ENCODE measurements around the gene PCGF2.
A peak's percentile ranks its signal among the peaks of the same experiment; 100 is the strongest.

PCGF2 gene

DNA sequence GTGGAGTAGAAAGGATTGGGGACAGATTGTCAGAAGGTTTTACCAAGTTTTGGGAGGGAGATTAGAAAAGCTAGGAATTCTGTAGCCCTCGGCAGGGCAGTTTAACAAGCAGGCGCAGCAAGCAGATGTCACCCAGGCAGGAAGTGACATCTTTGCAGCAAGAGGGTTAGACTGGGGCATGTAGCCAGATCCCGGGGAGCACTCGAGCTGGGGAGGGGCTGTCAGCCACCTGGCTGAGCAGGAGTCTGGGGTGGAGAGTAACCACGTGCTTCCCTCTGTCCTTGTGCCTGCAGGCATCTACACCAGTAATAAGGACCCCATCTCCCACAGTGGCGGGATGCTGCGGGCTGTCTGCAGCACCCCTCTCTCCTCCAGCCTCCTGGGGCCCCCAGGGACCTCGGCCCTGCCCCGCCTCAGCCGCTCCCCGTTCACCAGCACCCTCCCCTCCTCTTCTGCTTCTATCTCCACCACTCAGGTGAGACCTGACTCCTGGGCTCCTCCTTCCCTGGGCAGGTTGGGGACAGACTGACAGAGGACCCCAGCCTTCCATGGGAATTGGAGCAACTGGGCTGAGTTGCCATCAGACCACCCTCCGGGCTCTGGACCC is 30.9 kb downstream of the PCGF2 start:
- DNase-seq (ENCODE audit: low read depth): no peak

DNA sequence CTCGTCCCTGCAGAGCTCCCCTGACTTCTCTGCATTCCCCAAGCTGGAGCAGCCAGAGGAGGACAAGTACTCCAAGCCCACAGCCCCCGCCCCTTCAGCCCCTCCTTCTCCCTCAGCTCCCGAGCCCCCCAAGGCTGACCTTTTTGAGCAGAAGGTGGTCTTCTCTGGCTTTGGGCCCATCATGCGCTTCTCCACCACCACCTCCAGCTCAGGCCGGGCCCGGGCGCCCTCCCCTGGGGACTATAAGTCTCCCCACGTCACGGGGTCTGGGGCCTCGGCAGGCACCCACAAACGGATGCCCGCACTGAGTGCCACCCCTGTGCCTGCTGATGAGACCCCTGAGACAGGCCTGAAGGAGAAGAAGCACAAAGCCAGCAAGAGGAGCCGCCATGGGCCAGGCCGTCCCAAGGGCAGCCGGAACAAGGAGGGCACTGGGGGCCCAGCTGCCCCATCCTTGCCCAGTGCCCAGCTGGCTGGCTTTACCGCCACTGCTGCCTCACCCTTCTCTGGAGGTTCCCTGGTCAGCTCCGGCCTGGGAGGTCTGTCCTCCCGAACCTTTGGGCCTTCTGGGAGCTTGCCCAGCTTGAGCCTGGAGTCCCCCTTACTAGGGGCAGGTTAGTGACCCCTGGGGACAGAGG is 31.6 kb downstream of the PCGF2 start:
- no peak for DNase-seq (ENCODE audit: low read depth)

DNA sequence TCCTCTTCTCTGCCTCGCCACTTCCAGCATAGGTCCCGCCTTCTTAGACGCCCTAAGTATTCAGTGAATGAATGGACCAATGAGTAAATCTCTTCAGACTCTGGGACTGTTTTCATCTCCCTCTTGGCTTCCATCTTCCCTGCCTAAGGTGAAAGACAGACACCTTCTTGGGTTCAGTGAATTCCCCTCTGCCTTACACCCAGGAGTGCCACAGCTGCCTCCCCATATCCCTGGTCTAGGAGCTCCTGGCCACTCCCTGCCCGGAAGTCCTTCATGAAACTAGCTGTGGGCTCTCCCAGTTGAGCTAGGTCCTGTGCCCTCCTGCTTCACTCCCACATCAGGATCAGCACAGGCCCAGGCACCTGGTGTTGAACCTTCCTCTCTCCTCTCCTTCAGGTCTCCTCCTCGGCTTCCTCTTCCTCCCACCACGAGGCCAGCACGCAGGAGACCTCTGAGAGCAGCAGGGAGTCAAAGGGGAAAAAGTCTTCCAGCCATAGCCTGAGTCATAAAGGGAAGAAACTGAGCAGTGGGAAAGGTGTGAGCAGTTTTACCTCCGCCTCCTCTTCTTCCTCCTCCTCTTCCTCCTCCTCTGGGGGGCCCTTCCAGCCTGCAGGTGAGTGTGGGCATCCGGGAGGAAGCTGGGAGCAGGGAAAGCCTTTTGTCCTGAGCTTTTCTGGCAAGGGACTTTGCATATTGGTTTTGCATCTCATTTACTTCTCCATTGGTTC is 32.8 kb downstream of the PCGF2 start:
- no peak for DNase-seq (ENCODE audit: low read depth)

DNA sequence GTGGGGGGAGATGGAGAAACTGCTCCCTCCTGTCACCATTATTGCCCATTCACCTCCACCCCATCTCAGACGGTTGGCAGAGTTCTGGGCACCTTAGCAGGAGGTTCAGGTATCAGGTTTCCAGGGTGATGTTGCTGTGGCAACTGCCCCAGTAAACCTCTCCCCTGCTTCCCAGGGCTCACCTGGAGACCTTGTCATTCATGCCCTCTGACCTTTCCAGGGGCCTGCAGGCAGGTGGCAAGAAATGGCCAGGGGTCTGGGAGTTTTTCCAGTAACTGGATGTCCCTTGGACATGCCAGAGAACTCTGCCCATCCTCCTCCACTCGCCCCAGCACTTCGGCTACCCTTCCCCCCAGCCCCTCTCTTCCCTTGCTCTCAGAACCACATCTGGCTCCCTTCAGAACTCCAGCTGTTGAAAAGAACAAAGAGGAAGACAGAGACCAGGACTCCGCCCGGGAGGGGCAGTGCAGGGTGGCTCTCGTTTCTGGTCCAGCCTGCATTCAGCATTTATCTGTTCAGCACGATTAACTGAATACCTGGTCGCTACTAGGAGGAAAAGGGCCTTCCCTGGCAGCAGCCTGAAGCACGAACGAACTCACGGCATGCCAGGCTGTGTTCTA is 34.6 kb downstream of the PCGF2 start:
- no peak for DNase-seq (ENCODE audit: low read depth)

DNA sequence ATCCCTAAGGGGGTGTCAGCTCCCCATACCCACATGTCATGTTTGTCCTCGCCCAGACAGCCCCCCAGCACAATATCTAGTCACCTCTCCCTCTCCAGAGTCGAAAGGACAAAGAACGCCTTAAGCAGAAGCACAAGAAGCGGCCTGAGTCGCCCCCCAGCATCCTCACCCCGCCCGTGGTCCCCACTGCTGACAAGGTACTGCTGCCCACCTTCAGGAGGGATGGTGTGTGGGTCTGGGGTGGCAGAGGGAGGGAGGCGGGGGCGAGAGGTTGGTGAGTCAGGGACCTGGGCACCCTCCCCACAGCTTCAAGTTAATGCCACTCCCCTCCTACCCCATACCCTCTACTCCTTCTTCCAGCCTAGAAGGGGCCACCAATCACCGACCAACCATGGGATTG is 35.5 kb downstream of the PCGF2 start:
- no peak for DNase-seq (ENCODE audit: low read depth)

DNA sequence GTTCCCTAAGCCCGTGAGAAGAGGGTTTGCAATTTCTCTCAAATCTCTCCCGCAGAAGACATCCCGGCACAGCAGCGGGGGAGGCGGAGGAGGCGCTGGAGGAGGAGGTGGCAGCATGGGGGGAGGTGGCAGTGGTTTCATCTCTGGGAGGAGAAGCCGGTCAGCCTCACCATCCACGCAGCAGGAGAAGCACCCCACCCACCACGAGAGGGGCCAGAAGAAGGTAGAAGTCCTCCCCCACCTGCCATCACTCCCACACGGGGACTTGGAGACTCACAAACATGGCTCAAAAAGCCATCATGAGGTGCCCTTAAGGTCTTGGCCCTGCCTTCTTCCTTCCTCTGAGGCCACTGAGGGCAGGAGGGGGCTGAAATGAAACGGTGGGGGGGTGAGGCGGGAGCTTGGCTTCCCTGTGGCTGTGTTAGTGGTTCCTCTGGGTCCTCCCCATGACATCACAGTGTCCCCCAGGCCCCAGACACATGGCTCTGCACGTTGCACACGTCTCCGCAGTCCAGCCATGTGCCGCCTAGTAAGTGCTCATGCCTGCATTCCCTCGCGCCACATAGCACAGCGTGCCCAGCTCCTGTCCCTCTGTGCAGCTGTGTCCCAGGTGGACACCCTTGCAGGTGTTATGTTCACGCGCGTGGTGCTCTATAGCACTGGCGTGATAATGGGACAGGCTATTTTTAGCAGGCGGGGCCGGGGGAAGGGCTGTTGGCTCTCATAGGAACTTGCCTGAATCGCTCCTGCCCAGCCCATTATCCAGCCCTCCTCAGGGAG is 36.2 kb downstream of the PCGF2 start:
- DNase-seq (ENCODE audit: low read depth): no peak

DNA sequence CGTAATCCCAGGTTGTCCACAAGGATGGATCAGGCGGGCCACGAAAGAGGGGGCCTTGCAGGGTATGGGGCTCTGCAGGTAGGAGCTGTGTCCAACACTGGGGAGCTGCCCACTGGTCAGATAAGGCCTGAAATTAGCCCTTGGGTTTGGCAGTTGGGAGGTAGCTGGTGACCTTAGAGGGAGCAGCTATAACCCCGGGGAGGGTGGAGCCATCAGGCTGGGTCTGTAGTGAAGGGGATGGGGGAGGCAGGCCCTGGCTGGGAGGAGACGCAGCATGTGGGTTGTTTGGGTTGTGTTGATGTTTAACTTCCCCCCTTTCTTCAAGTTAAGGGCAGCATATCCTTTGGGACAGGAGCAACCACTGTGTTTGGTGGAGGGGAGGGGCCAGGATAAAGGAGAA is 37.2 kb downstream of the PCGF2 start:
- no peak for DNase-seq (ENCODE audit: low read depth)

DNA sequence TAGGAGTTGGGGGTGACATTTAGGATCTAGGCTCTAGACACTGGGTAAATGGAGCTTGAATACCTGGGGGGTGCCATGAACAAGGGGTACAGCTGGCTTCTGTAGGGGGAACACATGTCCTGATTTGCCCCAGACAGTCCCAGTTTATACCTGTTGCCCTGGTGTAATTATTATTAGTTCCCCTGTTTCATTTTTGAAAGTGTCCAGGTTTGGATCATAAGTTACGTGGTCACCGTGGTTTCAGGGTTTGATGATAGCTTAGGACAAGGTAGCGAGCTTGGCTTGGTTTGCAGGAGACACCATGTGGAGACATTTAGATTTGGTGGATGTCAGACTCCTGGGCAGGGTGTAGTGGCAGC is 37.6 kb downstream of the PCGF2 start:
- DNase-seq (ENCODE audit: low read depth): no peak

DNA sequence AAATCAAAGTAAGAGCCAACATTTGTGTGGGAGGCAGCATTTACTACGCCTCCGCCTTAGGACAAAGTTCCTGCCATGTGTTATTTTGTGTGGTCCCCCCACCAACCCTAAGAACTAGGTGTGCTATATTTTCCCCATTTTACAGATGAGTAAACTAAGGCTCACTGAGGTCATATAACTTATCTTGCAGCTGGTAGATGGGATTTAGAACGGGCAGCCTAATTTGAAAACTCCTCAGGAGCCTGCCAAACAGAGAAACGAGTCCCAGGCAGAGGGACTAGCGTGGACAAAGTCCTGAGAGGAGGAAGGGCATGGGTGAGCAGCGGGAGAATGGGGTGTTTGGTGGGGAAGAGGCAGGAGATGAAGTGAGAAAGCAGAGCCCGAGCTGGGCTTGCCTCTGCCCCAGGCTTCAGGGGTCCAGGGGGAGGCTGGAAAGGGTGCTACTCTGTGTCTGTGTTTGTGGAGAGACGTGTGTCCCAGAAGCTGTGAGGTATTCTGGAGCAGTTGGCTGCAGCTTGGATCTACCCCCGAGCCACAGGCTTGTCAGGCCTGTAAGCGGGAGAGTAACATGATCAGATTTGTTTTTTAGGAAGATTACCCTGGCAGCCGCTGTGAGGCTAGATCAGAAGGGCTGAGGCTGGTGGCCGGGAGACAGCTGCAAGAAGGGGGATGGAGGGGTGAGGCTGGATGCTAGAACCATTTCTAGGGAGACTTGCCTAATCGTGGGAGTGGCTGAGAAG is 38.1 kb downstream of the PCGF2 start:
- DNase-seq (ENCODE audit: low read depth): no peak

DNA sequence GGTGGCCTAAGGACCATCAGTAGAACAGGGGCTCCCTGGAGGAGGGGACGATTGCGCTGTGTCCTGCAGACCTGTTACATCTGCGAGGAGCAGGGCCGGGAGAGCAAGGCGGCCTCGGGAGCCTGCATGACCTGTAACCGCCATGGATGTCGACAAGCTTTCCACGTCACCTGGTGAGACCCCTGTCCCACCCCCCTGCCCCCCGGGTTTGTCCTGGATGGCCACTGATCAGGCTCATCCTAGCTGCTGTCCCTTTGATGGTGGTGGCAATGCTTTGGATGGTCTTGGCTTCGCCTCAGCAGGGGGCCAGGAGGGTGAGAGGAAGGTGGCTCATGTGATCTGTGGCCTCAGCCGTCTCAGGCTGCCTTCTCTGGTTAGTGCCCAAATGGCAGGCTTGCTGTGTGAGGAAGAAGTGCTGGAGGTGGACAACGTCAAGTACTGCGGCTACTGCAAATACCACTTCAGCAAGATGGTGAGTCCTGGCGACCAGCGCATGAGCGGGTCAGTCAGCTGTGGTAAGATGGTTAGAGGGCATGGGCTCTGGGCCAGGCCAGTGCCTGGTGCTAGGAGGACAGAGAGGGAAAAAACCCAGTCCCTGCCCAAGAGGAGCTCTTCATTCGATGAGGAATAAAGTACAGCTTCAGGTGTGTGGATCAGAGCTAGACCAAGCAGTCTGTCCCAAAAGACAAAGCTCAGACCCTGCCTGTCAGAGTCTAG is 38.9 kb downstream of the PCGF2 start:
- no peak for DNase-seq (ENCODE audit: low read depth)

DNA sequence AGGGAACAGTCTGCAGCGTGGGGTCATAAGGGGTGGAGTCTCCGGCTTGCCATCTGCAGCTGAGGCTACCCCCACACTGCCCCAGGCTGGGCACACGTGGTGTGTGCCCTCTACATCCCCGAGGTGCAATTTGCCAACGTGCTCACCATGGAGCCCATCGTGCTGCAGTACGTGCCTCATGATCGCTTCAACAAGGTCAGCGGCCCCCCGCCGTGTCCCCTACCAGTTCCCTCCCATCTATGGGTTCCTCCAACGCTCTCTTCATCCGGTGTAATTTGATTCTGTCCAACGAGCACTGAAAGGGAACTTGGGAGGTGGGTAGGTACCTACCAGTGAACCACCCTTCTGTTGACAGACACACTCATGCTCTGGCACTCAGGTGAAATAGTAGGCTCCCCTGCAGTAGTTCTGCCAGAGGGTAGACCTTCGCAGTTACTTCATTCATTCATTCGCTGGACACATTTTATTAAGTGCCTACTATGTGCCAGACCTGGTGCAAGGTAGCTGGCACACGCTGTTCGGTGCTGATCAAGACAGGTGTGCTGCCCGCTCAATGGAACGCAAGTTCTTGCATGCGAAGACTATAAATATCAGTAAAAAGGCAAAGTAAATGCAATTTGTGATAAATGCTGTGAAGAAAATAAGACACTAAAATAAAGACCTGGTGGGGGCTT is 40.3 kb downstream of the PCGF2 start:
- no peak for DNase-seq (ENCODE audit: low read depth)

DNA sequence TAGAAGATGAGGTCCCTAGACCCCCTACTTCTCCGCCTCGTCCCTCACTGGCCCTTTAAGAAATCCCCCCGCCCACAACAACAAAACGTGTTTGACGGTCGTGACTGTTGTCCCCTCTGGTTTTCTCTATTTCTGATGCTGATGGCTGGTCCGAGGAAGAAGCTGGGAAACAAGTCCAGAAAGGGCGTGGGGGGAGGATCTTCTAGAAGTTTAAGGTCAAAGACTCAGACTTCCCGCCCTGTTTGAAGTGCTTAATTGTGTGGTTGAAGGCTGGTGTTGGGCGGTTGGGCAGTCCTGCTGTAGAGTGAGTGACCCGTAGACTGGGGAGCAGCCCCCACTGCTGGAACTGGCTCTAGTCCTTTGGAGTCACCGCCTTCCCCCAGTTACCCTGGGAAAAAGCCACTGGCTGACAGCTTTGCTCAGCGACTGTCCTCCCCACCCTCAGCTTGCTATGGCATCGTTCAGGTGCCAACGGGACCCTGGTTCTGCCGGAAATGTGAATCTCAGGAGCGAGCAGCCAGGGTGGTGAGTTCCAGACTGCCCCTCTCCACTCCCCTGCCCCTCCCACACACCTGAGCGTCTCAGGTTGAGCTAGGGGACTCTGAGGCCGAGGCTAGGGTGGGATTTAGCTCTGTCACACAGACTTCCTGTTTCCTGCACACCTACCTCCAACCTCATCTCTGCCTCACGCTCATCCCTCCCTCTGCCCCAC is 41.5 kb downstream of the PCGF2 start:
- DNase-seq (ENCODE audit: low read depth): peak; percentile 33

DNA sequence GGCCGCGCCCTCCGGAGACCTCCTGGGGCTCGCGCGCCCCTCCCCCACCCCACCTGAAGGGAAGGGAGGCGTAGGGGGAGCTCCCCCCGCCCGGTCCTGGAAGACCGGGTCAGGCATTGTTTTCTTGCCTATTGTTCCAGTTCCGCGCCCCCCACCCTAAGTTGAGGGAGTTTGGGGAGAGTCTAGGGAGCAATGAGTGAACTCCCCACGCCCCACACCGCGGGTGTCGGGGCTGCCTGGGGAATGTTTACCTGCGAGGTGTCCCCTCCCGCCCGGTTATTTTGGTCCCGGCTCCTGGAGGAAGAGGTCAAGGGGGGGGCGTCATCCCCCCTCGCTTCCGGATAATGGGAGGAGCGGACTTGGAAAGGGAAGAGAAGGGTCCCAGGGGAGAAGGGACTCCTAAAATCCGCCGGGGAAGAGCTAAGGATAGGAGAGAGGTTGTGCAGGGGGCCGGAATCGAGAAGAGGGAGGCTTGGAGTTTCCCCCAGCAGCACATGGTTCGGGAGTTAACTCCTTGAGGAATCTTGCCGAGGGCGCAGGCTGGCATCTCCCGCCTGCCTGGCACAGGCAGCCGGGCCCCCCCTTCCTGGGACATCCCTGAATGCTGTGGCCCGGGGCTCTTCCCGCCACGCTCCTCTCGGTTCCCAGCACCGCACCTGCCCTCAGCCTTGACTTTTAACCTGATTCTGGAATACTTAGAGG is 42.2 kb downstream of the PCGF2 start:
- DNase-seq (ENCODE audit: low read depth): peak; percentile 47

DNA sequence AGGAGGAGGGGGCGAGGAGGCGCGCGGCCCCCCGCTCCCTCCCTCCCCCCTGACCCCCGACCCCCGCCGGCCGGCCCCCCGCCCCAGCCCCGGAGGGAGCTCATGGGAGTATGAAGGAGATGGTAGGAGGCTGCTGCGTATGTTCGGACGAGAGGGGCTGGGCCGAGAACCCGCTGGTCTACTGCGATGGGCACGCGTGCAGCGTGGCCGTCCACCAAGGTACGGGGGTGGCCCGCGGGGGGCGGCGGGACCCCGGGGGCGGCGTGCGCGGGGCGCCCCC is 42.7 kb downstream of the PCGF2 start:
- DNase-seq (ENCODE audit: low read depth): no peak

DNA sequence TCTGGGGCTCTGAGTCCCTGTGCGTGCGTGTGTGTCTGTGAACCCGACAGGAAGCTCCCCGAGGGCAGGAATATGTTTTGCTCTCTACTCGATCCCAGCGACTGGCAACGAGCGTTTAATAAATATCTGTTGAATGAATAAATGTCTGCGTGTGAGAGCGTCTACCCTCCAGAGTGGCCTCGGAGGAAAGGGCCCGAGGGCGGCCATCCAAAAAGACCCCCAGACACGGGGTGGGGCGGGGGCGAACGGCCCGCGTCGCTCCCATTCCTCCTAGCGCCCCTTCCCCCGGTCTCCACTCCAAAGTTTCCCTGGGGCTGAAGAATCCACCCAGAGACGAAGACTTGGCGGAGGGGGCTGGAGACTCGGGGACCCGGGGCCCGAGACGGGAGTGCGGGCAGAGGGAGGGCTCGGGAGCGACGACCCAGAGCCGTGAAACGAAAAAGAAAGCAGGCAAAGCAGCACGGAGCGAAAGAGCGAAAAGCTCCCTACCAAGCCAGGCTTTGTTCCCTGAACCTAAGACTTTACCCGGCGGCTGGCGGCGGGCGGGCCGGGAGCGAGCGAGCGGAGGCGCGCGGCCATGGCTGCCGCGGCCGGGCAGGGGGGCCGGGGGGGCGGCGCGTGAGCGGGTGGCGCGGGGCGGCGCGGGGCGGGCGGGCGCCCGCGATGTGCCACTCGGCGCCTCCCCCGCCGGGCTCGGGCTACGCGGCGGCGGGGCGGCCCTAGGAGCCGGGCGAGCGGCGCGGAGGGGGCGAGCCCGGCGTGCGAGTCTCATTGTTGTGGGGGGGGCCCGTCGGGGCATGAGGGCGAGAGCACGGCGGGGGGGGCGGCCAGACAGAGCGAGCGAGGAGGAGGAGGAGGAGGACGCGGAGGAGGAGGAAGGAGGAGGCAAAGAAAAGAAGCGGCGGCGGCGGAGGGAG is 43.3 kb downstream of the PCGF2 start, which contains the start of gene MLLT6:
MLLT6 (plus strand) TSS at position 668 of the 917 bp plus-strand sequence. CDS start 360 bp downstream, outside the sequence.
- DNase-seq (ENCODE audit: low read depth): peak; percentile 90

DNA sequence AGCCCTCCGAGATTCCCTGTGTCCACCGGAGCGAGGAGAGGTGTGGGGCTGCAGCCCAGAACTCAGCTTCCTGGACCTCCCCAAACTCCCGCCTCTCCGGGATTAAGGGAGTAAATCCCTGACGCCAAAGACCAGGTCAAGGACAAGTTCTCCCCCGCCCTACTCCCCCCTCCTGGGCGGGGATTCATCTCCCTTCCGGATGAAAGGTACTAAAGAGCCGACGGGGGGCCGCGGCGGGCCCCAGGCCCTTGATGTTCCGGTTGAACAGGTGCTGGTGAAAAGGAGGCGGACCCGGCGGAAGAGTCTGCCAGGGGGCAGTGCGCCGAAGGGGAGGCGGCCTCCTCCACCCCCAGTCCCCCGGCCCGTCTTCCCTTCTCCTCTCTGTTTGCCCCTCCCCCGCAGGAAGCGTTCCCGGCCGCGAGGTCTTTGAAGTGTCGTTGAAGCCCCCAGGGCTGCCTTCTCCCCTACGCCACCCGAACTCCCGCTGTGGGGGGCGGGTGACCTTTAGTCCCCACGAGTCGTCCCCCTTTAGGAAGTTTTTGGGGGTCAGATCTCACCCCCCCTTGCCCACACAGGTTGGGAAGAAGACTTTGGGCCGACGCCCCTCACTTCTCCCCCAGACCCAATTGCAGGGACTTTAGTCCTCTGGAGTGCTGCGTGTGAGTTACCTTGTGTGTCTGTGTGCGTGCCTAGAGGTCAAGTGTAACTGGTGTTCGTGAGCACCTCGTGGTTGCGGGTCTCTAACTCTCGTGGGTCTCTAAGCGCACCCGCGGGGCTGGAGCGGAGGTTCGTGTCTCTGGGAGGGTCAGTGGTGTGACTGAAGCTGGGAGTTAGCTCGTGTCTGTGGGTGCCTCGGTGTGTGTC is 44.2 kb downstream of the PCGF2 start:
- peak; percentile 55 for DNase-seq (ENCODE audit: low read depth)

Data from ELR (cell line).